HG03575 (cell line): Measurements from ENCODE around the gene BRD3OS.

Experiments used
- ATAC-seq: cut with Tn5 transposase; IDR thresholded peaks from one replicate; pipeline ENCODE4 v1.9.1; 2021; ENCODE audit not compliant: unreplicated experiment, insufficient number of reproducible peaks, low FRiP score; ENCODE audit errors: extremely low read depth

Gene BRD3OS

DNA sequence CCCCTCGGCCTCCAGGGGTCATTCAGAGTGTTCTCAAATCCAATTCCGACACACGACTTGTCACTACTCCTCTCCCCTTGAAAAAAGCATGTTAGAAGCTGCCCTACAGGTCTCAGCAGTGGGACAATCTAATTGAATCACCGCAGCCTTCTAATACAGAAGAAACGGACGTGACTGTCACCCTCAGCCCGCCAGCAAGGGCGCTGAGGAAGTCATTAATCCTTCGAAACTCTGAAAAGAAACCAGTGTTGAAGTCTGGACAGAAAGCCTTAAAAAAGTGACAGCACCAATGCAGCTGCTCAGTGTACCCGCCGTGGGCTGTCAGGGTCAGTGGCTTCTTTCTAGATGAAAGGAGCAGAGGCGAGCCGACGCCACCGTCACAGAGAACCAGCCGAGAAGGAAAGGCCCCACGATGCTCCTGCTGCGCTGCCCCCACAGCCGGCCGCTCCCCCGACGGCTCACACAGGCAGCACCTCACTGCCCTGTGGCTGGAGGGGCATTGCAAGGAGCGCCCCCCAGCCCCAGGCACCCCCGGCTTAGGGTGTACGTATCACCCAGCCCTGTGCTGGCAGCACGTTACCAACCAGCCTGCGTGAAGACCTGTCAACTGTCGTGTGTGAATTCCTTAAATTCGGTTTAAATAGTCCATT lies 5.7 kb downstream of the BRD3OS start:
- no peak for ATAC-seq

DNA sequence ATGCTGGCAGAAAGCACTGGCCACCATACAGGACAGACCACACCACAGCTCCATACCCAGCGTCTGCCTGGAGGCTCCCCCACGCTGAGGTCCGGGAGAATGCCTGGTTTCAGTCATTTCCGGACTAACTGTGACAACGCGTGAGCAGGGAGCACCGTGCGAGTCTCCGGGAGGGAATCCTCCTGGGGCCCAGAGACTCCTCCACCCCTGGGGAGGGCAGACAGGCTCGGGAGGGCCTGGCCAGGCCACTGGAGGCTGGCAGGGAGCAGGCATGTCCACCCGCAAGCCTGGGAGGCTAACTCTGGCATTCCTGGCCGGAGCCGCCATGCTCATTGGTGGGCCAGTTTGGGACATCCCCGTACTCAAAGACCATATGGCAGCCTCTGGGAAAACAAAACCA lies 6.5 kb downstream of the BRD3OS start:
- no peak for ATAC-seq

DNA sequence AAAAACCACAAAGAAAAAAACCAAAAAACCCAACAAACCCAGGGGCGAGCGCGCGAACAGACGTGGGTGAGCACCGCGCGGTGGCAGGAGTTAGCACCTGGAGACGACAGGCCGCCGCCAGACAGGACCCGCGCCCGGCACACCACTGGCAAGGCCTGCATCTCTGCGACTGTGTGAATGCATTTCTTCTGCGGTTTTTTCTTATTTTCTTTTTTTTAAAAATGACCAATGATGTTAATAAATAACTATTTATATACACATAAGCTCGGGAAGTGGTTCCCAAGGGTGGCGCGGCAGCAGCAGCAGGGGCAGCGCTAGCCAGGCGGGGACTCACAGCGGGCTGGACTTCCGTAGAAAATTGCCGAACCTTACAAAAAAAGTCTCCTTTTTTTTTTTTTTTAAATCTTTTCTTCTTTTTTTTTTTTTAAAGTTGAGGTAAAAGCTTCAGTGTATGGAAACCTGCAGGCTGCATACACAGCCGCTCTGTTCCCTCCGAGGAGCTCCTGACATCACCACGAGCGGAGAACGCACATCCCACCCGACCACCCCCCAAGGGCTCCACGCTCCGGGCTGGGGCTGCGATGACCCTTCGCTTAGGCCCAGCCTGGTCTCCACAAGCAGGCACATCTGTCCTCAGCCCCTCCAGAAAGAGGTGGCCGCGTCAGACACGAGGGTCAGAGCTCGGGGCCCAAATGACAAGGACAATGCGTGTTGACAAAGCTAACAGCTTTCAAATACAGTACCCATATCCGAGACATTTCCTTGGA lies 7.4 kb downstream of the BRD3OS start:
- ATAC-seq = no peak

DNA sequence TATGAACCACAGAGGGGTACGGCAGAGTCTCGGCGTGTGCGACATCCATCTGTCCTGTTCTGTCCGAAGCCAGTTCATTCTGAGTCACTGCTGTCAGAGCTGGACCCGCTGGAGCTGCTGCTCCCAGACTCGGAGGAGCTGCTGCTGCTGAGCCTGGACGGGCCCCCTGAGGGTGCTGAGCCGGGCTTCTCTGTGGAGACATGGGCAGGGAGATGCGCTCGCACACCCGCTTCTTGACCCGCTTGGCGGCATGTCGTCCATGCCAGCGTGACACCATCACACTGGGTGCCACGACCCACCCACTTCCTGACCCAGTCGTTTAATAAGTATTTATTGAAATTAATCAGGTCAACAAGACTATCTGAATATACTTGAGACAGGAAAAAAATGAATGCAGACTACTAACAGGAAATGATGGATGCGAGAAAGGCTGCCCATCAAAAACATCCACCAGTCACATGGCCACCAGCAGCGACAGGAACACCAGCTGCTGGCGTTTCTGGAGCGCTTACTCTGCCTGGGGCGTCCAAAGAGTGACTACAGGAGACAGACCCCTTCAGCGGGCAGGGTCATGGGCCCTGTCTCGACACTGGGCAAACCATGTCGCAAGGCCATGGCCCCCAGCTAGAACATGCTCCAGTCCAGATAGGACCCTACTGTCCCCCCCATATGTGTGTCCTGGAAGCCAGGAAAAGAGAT lies 8.4 kb downstream of the BRD3OS start:
- ATAC-seq = no peak

DNA sequence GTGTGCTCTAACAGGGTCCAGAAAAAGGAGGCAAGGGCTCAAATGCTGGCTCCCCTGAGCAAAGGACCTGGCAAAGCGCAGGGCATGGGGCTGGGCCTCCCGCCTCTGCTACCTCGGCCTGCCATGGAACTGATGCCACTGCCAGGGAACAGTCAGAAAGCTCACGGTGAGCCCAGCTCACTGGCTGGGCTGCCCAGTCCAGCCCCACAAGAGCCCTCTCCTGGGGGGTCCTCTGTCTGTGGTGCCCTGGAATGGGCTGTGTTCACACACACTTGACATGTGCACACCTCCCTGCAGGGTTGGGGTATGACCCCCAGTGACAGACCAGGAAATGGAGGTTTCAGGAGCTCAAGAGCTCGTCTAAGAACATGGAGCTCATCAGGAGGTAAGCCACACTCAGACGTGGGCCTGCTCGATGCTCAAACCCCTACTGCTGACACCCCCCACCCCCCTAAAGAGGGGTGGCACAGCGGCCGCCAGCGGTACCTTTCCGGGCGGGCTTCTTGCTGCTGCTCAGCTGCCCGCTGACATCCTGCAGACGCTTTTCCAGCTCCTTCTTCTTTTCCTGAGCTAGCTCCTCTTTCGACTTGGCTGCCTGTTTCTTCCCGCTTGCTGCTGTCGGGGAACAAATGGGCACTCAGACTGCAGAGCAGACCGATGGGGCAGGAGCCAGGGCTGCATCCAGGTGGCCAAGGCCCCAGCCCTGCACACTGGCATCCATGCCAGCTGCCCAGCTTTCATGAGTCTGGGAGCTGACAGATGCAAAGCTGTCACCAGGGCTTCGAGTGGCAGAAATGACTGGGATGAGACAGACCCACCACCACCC lies 9.1 kb downstream of the BRD3OS start:
- ATAC-seq = no peak

DNA sequence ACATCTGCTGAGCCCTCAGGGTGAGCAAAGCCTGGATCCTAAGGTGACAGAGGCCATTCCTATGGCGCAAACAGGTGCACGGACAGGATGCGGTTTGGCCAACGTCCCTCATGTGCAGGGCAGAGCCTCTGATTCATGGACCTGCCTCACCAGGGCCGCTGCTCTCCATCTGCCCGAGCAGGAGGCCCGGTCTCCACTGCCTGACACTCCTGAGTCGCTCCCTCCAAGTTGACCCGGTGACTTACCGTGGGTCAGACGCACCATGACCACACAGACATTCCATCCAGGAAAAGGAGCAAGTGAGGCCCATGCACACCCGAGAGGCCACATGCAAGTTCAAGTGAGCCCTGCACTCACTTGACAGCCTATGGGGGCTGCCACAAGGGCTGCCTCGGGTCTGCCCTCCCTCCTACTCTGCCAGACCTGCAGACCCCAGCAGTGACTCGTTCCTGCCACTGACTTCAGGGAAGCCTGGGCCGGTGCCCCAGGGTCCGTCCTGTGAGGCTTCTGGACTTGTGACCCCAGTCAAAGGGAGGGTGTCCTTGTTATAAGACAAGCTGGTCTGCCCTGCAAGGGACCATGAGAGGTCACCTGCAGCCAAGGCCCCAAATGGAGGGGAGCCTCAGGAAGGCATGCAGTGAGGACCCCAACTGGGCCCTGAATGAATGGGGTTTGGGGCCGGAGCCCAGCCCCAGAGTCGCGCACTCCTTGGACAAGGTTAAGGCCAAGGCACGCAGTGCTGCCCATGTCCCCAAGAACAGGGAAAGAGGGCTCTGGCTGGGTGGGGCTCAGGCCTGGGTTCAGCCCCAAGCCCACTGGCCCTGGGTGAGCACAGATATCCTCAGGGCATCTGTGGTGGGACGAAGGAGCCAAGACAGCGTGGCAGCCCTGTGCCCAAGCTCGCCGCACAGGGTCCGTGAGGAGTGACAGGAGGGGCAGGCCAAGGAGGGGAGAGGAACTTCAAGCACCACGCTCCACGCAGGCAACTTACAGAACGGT lies 10.1 kb downstream of the BRD3OS start:
- ATAC-seq = no peak

DNA sequence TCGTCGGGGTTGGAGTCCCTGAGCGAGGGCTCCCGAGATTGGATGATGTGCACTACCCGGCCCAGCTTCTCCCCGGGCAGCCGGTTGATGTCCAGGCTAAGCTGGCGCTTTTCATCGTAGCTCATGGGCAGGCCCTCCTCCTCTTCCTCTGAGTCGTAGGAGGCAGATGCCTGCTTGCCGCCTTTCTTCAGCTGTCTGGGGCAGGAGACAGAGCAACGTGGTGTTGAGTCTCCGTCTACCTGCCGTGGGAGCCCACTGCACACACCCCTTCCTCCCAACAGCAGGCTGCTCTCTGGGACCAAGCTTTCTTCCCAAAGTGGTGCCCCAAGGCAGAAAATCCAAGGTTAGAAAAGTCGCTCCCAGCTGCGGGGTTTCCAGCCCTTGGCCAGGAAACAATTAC lies 10.8 kb downstream of the BRD3OS start:
- ATAC-seq = no peak

DNA sequence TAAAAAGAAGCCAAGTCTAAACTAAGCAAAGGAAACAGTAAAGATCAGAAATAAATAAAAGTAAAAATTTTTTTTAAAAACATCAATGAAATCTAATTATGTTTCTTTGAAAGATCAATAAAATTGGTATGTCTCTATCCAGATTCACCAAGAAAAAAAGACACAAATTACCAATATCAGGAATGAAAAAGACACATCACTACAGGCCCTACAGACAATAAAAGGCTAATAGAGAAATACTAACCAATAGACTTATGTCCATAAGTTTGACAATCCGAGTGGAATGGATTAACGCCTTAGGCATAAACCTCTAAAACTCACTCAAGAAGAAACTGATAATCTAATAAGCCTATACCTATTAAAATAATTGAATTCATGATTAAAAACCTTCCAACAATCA lies 12.4 kb downstream of the BRD3OS start:
- no peak for ATAC-seq

DNA sequence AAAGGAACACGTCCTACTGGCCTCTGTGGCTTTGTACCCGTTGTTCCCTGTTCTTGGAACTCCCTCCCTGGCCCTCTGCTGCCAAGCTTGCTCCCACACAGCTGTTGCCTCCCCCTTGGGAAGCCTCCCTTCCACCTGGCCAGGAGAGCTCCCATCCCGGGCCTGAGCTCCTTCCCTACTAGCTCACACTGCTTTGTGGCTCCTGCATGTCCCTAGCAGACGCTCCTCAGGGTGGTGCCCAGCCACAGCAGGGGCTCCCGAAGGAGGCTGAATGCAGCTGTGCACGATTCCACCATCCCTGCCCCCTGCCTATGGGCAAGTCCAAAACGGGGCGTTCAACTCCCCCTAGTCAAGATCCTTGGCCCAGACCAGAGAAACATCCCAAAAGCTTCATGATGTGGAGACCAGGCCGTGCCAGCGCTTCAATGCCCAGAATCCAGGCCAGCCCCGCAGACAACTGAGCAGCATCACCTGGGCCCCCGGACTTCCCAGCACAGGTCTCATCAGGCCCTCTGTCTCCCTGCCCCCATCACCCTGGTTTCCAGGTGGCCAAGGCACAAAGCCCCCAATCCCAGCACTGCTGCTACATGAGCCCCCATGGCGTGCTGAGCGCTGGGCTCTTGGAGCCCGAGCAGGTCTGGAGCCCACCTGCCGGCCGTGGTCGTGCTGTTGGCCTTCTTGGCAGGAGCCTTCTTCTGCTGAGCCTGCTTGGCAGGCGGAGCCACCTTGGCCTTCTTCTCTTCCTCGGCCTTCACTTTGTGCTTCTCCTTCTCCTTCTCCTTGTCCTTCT lies 14.3 kb downstream of the BRD3OS start:
- no peak for ATAC-seq

DNA sequence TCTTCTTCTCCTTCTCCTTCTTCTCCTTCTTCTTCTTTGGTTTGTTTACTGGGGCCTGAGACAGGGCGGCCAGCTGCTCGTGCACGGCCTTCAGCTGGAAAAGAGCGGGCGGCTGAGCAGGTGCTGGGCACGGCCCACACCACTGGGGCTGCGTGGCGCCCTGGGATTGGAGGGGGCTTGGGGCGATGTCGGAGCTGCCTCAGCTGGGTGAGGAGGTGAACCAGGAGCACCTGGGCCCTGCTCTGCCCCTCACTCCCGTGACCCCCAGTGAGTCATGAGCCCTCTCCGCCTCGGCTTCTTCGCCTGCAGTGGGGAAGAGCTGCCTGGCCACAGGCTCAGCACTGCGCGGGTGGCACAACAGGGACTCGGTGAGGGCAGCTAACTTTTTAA lies 14.9 kb downstream of the BRD3OS start:
- no peak for ATAC-seq

DNA sequence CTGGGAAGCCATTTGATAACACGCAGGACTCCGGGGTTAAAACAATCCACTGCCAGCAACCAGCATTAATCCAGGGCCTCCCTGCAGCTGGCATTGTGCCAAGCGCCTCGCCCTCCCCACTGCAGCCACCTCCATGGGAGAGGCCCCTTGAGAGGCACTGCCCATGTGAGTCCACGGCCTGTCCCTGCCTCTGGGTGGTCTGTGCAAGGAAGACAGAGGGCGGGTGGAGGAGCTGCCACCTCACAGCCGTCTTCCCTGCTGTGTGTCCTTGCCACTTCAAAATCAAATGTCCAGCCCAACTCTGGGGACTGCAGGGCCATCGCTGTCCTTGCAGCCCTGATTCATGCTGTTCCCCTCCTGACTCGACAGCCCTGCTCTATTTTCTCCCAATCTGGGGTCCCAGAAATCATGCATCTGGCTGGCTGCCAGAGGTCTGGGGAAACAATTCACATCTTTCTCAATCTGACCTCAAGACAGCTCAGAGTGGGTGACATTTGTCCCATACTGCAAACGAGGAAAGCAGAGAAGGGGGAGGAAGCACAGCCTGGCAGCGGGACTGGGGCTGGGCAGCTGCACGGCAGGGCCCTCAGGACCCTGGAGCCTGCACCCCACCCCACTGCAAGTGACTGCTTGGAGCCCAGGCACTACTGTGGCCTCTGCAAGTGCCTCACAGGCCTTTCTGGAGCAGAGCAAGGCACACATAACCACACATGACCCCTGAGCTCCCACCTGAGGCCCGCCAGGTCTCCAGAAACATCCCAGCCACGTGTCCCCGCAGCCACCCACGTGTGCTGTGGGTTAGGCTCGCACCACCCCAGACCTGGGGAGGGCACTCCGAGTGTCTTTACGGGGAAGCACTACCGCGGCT lies 15.7 kb downstream of the BRD3OS start:
- no peak for ATAC-seq

DNA sequence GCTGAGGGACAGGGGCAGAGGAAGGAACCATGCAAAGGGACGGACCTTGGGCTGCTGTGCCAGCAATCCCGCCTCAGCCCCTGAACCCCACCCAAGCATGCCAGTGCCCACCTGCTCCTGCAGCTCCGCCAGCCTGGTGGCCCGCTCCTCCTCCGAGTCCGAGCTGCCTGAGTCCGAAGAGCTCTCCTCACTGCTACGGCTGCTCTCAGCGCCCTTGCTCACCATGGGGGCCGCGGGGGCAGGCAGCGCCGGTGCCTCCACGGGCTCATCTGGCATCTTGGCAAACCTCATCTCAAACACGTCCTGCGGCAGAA lies 16.3 kb downstream of the BRD3OS start:
- ATAC-seq = no peak

DNA sequence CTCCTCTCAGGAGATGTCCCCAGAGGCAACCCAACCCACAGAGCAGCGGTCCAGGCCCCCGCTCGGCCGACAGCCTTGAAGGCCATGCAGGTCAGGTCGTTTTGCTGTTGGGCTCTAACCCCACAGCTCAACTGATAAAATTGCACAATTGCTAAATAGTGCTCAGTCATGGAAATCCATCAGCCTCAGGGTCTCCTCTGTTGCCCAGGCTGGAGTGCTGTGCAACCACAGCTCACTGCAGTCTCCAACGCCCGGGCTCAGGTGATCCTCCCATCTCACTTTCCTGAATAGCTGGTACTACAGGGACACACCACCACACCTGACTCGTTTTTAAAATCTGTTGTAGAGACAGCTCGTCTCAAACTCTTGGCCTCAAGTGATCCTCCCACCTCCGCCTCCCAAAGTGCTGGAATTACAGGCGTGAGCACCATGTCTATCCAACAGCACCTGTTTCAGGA lies 18.3 kb downstream of the BRD3OS start:
- ATAC-seq = no peak

DNA sequence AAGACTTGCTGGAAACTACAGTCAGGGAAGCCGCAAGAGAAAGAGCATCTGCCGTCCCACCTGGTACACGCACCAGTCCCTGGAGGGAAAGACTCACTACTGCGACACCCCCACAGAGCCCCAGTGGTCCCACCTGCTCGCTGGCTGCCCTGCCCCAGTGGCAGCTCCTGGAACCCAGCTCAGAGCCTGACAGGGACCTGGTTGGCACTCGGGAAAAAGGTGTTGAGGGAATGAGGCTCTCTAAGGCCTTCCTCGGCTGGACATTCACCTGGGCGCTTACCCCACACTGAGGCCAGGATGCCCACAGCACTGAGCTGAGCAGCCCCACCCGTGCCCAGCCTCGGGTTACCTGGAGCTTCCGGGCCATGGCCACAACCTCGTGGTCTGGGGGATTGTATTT lies 19.7 kb downstream of the BRD3OS start:
- no peak for ATAC-seq

DNA sequence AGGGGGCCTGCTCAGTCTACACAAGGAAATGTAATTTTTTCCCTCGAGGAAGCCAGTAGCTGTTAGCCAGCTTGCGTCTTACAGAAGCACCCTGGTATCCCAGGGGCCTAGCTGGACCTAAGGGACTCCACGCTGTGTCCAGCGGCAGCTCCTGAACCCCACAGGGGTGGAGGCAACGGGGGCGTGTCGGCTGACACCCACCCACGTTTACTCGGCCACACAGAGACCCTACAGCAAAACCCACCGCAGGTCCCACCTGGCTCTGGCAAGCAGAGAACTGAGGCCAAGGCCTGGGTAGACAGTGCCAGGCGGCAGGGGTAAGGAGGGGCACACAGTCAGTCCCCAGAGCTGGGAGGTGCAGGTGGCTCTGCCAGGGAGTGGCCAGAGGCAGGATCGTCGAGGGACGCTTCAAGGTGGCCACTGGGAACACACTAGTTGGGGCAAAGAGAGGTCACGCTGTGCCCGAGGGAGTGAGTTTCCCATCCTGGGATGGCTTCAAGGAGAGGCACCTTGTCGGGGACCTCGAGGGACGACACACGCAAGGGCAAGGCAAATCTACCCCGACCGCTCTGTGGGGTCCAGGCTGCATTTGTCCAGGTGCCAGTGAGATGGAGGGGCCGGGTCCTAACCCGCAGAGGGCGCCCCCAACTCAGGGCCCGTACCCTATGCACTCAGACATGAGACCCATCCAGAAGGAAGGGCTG lies 20.7 kb downstream of the BRD3OS start:
- ATAC-seq = no peak
